Activated naive CD4-positive, alpha-beta T cell treated with anti-CD3 and anti-CD28 coated beads, Interleukin-2, amount 50 U/mL, for 24 hours (primary cell): ENCODE results near the gene MCC.

Experiments used
- H3K27ac Mint-ChIP-seq: one replicate; pipeline ENCODE4 v1.8.0; 2021; ENCODE audit warnings: mild to moderate bottlenecking, mixed read lengths
- H3K27me3 Mint-ChIP-seq: one replicate; pipeline ENCODE4 v1.8.0; 2021; ENCODE audit warnings: mixed read lengths
- H3K36me3 Mint-ChIP-seq: one replicate; pipeline ENCODE4 v1.8.0; 2021; ENCODE audit warnings: mixed read lengths
- H3K4me1 Mint-ChIP-seq: one replicate; pipeline ENCODE4 v1.8.0; 2021; ENCODE audit warnings: mixed read lengths
- H3K4me3 Mint-ChIP-seq: one replicate; pipeline ENCODE4 v1.8.0; 2021; ENCODE audit warnings: mild to moderate bottlenecking, mixed read lengths
- H3K9me3 Mint-ChIP-seq: one replicate; pipeline ENCODE4 v1.8.0; 2021; ENCODE audit warnings: mixed read lengths

Gene MCC

DNA sequence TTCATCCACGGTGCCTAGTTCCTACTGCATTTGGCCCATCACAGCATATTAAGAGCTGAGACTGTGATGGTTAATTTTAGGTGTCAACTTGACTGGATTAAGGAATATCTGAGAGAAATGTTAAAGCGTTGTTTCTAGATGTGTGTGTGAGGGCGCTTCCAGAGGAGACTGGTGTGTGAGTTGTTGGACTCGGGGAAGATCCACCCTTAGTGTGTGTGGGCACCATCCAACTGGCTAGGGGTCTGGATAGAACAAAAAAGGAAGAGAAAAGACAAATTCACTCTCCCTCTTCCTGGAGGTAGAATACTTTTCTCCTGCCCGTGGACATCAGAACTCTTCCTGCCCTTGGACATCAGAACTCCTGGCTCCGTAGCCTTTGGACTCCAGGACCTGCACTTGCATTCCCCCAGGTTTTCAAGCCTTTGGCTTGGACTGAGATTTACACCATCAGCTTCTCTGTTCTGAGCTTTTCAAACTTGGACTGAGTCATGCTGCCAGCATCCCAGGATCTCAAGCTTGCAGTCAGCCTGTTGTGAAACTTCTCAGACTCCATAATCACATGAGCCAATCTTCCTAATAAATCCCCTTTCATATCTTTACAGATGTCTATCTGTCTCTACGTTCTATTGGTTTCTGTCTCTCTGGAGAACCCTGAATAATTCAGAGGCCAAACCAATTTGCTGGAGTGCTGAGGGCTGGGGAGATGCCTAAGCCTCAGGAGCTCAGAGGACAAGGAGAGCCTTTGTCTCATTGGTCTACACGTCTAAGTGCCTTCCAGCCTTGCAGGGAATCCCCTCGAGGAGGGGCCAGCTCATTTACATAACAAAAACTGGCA, 347.2 kb downstream of the MCC start:
- Mint-ChIP-seq H3K27ac (no peak overlapping the region), H3K4me3 (no peak overlapping the region), H3K9me3 (no peaks in the 10 kb centered on the region), H3K27me3 (no peaks in the 10 kb centered on the region), H3K36me3 (no peaks in the 10 kb centered on the region), H3K4me1 (no peaks in the 10 kb centered on the region)

DNA sequence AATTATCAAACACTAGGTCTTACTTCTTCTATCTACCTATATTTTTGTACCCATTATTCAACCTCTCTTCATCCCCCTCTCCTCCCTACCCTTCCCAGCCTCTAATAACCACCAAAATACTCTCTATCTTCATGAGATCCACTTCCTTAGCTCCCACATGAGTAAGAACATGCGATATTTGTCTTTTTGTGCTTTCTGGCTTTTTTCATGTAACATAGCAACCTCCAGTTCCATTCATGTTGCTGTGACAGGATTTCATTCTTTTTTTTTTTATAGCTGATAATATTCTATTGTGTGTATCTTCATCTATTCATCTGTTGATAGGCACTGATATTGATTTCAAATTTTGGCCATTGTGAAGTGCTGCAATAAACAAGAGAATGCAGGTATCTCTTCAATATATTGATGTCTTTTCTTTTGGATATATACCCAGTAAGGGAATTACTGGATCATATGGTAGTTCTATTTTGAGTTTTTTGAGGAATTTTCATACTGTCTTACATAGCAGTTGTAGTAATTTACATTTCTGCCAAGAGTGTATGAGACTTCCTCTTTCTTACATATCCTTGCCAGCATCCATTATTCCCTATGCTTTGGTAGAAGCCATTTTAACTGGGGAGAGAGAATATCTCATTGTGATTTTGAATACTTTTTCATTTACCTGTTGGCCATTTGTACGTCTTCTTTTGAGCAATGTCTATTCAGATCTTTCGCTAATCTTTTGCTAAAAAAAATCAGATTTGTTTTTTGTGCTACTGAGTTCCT, 354.9 kb downstream of the MCC start:
- H3K36me3 Mint-ChIP-seq = no peaks in the 10 kb centered on the region
- H3K4me1 Mint-ChIP-seq = no peaks in the 10 kb centered on the region
- H3K27ac Mint-ChIP-seq = no peak overlapping the region
- H3K4me3 Mint-ChIP-seq = no peak overlapping the region
- H3K9me3 Mint-ChIP-seq = no peaks in the 10 kb centered on the region
- H3K27me3 Mint-ChIP-seq = no peaks in the 10 kb centered on the region

GRCh38 chr5:113132564-113132963, 355.7 kb downstream of the MCC start:
- no peak overlapping the region for H3K27ac Mint-ChIP-seq
- no peaks in the 10 kb centered on the region for H3K36me3 Mint-ChIP-seq
- H3K27me3 Mint-ChIP-seq = no peaks in the 10 kb centered on the region
- H3K4me3 Mint-ChIP-seq = no peak overlapping the region
- H3K9me3 Mint-ChIP-seq = no peaks in the 10 kb centered on the region
- no peaks in the 10 kb centered on the region for H3K4me1 Mint-ChIP-seq

- no peaks in the 10 kb centered on the region for H3K36me3 Mint-ChIP-seq
- no peak overlapping the region for H3K4me3 Mint-ChIP-seq
- H3K4me1 Mint-ChIP-seq = no peaks in the 10 kb centered on the region
- H3K27me3 Mint-ChIP-seq = no peaks in the 10 kb centered on the region
- no peak overlapping the region for H3K27ac Mint-ChIP-seq
- no peaks in the 10 kb centered on the region for H3K9me3 Mint-ChIP-seq
Observed at GRCh38 chr5:113128641-113129330, 359.5 kb downstream of the MCC start.

GRCh38 chr5:113128082-113128481, 360.2 kb downstream of the MCC start:
- Mint-ChIP-seq H3K27me3 (peaks cover 2% of the 10 kb centered on the region), H3K9me3 (no peaks in the 10 kb centered on the region), H3K4me1 (no peaks in the 10 kb centered on the region), H3K27ac (no peak overlapping the region), H3K4me3 (no peak overlapping the region), H3K36me3 (no peaks in the 10 kb centered on the region)

DNA sequence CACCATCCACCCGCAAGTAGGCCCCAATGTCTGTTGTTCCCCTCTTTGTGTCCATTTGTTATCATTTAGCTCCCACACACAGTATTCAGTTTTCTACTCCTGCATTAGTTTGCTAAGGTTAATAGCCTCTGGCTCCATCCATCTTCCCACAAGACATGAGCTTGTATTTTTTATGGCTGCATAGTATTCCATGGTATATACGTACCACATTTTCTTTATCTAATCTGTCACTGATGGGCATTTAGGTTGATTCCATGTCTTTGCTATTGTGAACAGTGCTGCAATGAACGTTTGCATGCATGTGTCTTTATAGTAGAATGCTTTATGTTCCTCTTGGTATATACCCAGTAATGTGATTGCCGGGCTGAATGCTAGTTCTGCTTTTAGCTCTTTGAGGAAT, 361.2 kb downstream of the MCC start:
- H3K27ac Mint-ChIP-seq = no peak overlapping the region
- no peak overlapping the region for H3K4me3 Mint-ChIP-seq
- H3K9me3 Mint-ChIP-seq = no peaks in the 10 kb centered on the region
- peaks cover 2% of the 10 kb centered on the region for H3K27me3 Mint-ChIP-seq
- no peaks in the 10 kb centered on the region for H3K4me1 Mint-ChIP-seq
- H3K36me3 Mint-ChIP-seq = no peaks in the 10 kb centered on the region

DNA sequence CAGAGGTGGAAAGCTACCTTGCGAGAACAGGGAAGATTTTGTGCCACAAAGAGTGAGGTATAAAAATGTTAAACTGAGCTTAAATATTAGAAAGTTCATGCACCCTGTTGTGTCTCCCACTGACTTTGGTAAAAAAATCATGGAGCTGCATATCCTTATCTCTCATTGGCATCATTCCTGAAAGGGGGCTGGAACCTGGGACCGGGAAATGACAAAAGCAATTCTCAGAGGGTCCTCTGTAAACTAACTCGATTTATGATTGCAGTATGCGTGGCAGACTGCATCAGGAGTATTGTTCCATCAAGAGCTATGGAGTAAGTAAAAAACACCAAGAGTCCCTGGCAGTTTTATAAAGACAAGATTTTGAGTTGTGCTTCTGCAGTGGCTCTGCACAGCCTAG, 362.9 kb downstream of the MCC start:
- Mint-ChIP-seq H3K4me1 (no peaks in the 10 kb centered on the region), H3K9me3 (no peaks in the 10 kb centered on the region), H3K4me3 (no peak overlapping the region), H3K27me3 (peaks cover 2% of the 10 kb centered on the region), H3K27ac (no peak overlapping the region), H3K36me3 (no peaks in the 10 kb centered on the region)

DNA sequence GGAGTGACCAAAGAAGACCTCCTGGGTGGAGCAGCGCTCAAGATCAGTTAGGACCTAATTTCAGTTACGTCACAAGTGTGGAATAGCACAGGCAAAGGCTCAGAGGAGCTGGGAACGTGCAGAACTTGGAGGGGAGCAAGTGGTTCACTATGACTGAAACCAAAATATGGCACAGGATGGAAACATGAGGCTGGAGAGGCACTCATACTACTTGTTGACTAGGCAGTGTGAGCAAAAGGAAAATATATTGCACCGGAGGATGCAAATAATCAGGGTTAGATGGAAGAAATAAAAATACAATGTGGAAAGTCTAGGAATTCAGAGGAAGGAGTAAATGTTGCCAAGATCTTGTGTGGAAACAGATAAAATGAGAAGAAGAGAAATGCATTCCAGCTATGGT, 363.3 kb downstream of the MCC start:
- Mint-ChIP-seq H3K36me3 (no peaks in the 10 kb centered on the region), H3K9me3 (no peaks in the 10 kb centered on the region), H3K4me3 (no peak overlapping the region), H3K27me3 (peaks cover 2% of the 10 kb centered on the region), H3K4me1 (no peaks in the 10 kb centered on the region), H3K27ac (no peak overlapping the region)

- H3K4me3 Mint-ChIP-seq = no peak overlapping the region
- H3K27ac Mint-ChIP-seq = no peak overlapping the region
- H3K4me1 Mint-ChIP-seq = no peaks in the 10 kb centered on the region
- no peaks in the 10 kb centered on the region for H3K9me3 Mint-ChIP-seq
- H3K36me3 Mint-ChIP-seq = no peaks in the 10 kb centered on the region
- peaks cover 2% of the 10 kb centered on the region for H3K27me3 Mint-ChIP-seq
Observed at GRCh38 chr5:113124265-113124664, 364.0 kb downstream of the MCC start.

DNA sequence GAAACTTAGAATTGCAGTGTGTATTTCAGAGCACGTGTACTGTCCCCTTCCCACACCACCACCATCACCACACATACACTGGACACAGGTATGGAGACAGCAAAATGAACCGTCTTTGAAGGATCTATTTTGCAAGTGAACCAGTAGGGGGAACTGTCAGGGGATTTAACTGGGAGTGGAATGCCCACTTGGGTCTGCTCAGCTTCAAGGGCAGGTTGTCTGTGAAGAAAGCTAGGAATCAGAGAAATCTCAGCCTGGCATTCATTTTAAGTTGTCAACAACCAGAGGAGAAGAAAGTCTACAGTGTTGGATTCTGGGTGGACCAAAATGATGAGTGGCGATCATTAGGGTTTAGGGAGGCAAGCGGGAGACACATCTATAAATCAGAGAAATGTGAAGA, 364.6 kb downstream of the MCC start:
- H3K4me3 Mint-ChIP-seq = no peak overlapping the region
- no peaks in the 10 kb centered on the region for H3K4me1 Mint-ChIP-seq
- peaks cover 2% of the 10 kb centered on the region for H3K27me3 Mint-ChIP-seq
- no peak overlapping the region for H3K27ac Mint-ChIP-seq
- no peaks in the 10 kb centered on the region for H3K36me3 Mint-ChIP-seq
- H3K9me3 Mint-ChIP-seq = no peaks in the 10 kb centered on the region

- no peaks in the 10 kb centered on the region for H3K4me1 Mint-ChIP-seq
- H3K4me3 Mint-ChIP-seq = no peak overlapping the region
- H3K36me3 Mint-ChIP-seq = no peaks in the 10 kb centered on the region
- H3K9me3 Mint-ChIP-seq = no peaks in the 10 kb centered on the region
- H3K27me3 Mint-ChIP-seq = peaks cover 2% of the 10 kb centered on the region
- no peak overlapping the region for H3K27ac Mint-ChIP-seq
Observed at GRCh38 chr5:113122053-113122452, 366.2 kb downstream of the MCC start.

- Mint-ChIP-seq H3K9me3 (no peaks in the 10 kb centered on the region), H3K4me3 (no peak overlapping the region), H3K27me3 (peaks cover 2% of the 10 kb centered on the region), H3K36me3 (no peaks in the 10 kb centered on the region), H3K4me1 (no peaks in the 10 kb centered on the region), H3K27ac (no peak overlapping the region)
Observed at GRCh38 chr5:113119246-113119924, 368.9 kb downstream of the MCC start.

- Mint-ChIP-seq H3K9me3 (no peaks in the 10 kb centered on the region), H3K36me3 (peaks cover 2% of the 10 kb centered on the region), H3K4me3 (no peak overlapping the region), H3K4me1 (no peaks in the 10 kb centered on the region), H3K27me3 (peaks cover 2% of the 10 kb centered on the region), H3K27ac (no peak overlapping the region)
Observed at GRCh38 chr5:113118765-113119164, 369.5 kb downstream of the MCC start.

DNA sequence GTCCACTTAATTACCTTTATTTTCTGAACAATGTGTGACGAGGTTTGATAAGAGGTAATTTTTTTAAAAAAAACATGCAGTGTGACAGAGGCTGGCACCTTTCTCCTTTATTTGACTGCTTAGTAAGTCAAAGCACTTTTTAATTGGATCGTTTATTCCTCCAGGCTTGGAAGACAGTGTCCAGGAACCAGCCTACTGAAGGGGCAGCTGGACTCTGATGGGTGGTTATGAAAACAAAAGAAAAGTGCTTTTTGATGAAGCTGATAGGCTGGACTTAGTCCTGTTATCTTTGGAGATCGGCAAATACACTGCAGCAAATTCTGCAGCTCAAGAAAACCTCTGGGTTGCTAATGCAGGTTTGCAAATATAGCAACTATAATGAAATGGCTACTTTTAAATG, 370.0 kb downstream of the MCC start:
- no peaks in the 10 kb centered on the region for H3K4me1 Mint-ChIP-seq
- no peaks in the 10 kb centered on the region for H3K9me3 Mint-ChIP-seq
- no peak overlapping the region for H3K4me3 Mint-ChIP-seq
- H3K36me3 Mint-ChIP-seq = peaks cover 4% of the 10 kb centered on the region
- peaks cover 2% of the 10 kb centered on the region for H3K27me3 Mint-ChIP-seq
- H3K27ac Mint-ChIP-seq = no peak overlapping the region

- no peaks in the 10 kb centered on the region for H3K9me3 Mint-ChIP-seq
- H3K27me3 Mint-ChIP-seq = no peaks in the 10 kb centered on the region
Observed at GRCh38 chr5:113117543-113118115, 370.6 kb downstream of the MCC start.

More at GRCh38 chr5:113117543-113118115, 370.6 kb downstream of the MCC start:
- Mint-ChIP-seq H3K4me3 (no peak overlapping the region), H3K36me3 (peaks cover 4% of the 10 kb centered on the region), H3K4me1 (no peaks in the 10 kb centered on the region), H3K27ac (no peak overlapping the region)
